HG02588 (cell line): ENCODE results near the gene TMEM100.

Experiments
- ATAC-seq: cut with Tn5 transposase; IDR thresholded peaks from one replicate; pipeline ENCODE4 v1.9.1; 2021; ENCODE audit warnings: mild to moderate bottlenecking, moderate library complexity; ENCODE audit not compliant: unreplicated experiment

The TMEM100 gene

GRCh38 chr17:55722742-55723487 lies at the start of gene TMEM100:
Gene TMEM100, minus strand, starts transcription at chr17:55722864. Its CDS starts 1,794 bp downstream, at chr17:55721070.
- ATAC-seq = no peak

- no peak for ATAC-seq
These were observed 49.4 kb upstream of the TMEM100 start for GRCh38 chr17:55772086-55772485.

DNA sequence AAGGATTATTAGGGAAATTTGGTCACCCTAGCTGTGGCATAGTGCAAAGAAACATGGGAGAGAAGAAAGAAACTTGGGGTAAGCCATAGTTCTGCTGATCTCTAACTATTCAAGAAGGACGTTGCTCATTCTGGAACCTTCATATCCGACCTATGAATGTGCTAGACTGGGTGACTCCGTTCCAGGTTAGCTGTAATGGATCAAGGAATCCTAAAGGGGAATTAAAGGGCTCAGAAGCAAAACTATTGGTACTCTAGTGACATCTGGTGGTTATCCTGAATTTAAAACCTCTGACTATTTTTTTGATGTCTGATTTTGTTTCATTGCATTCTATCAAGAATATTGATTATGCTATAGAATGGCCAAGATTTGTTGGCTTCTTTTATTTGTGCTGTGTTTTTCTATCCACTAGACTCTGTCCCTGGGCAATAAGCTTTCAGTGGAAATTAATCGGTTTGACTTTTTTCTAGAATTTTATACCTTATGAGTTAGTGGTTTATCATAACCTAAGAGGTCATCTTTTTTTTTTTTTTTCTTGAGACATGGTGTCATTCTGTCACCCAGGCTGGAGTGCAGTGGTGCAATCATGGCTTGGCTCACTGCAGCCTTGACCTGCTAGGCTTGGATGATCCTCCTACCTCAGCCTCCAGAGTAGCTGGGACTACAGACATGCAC lies 47.7 kb upstream of the TMEM100 start:
- ATAC-seq = no peak

DNA sequence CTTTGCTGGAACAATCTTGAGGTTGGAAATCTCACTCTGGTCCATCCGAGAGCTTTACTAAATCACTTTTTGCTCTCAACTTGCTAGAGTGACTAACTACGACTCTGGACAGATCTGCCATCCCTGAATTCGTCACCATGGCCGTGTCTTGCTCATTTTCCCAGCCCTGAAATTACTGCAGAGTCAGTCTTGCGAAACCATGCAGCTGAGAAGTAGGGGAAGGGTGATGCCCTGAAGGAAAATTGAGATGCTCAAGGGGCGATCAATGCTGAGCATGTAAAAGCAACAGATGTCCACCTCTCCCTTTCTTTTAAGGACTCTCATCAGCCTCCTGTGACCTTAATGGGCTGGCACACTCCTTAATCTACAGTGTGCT lies 46.9 kb upstream of the TMEM100 start:
- ATAC-seq = no peak

DNA sequence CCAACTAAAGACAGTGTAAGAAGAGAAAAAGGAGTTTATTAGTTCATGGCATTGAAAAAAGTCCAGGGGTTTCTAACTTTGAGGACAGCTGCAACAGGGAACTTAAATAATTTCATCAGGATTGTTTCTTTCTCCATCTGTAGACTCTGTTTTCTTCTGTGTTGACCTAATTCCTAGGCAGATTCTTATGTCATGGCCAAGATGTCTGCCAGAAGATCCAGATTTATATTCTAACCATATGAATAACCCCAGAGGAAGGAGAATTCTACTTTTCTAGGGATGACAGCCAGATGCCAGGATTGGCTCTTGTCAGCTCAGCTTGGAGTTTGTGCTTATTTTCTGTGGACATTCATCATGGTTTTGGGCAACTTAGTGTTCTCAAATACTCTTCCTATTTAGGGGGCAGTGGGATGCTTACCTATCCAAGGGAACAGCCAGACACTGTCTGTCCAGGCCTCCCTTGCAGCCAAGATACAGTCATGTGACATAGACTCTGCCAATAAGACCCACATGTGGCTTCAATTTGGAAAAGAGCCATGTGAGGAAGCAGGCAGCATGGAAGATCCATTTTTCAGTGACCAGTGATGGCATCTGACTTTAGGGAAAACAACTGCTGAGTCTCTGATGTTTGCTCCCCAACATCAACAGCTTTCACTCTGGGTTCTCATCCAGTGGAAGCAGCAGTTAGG lies 46.4 kb upstream of the TMEM100 start:
- ATAC-seq = no peak

- no peak for ATAC-seq
These were observed 42.8 kb upstream of the TMEM100 start for GRCh38 chr17:55765472-55765871.

- ATAC-seq = no peak
These were observed 41.9 kb upstream of the TMEM100 start for GRCh38 chr17:55764610-55765009.

DNA sequence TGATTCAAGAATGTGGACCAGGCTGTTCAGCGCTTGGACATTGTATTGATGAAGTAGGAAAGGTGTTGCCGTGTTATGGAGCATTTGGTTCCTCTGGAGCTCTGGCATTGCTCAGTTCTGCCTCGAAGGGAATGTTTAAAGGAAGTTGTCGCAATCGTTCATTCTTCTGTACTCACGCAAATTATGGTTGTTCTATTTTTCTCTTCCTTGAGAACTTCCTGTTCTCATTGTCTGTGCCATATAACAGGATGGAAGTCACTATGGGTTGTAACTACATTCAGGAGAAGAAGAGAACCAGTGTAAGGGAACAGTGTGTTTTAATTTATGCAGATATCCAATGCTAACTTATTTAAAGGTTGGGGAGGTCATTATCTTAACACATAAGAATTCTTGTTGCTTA lies 41.2 kb upstream of the TMEM100 start:
- no peak for ATAC-seq

DNA sequence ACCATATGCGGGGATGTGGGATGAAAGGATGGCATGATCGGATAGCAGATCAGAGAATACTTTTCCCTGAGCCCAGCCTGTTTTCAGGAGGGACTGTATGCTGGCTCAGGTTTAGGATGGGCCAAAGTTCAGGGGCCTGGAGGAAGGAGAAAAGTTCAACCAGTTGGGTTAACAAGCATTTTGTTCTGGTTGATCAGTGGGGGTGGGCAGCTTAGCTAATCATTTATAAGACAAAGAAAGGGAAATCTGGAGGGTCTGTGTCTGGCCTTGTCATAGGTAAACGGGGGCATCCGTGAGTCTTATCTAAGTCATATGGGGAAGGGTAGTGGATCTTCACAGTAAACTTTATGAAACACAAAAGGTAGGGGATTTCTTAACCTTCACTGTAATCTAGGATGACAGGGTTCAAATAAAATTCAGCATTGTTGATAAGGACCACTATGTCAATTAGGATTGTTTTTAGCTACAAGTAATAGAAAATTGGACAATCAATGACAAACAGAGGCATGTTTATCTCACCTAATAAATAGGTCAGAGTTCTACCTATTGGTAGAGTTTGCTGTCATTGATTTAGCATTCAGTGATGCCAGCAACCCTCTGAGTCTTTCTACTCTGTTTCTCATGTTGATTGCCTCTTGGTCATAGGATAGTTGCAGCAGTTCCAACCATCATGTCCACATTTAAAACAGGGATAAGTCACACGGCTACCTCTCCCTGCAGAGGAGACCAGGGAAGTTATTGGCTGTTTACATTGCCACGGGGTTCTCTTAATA lies 39.6 kb upstream of the TMEM100 start:
- no peak for ATAC-seq

DNA sequence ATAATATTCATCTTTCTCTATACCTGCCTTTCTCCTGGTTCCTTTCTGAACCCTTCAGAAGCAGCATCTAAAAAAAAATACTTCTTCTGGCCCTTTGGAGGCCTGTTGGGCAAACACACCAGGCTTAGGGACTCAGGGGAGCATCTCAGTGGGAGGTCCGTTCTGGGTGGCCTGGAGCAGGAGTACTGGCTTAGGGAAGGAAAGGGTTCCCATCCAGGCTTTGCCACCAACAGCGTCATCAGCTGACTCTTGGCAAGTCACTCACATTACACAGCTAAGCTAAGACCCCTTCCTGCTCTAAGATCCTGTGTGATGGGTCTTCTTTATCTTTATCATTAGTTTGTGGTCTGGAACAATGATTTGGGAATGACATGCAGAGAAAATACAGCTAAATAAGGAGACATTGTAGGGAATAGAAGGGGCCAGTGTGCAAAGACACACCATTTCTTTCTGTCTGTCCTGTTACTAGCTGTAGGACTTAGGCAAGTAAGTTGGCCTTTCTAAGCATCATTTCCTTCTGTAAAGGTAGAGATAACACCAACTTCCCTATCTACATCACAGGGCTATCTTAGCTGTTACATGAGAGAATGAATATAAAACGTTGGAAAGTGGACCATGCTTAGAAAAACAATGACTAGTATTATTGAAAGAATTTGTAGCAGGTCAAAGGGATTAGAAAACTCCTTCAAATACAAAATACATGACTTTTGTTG lies 38.1 kb upstream of the TMEM100 start:
- no peak for ATAC-seq

DNA sequence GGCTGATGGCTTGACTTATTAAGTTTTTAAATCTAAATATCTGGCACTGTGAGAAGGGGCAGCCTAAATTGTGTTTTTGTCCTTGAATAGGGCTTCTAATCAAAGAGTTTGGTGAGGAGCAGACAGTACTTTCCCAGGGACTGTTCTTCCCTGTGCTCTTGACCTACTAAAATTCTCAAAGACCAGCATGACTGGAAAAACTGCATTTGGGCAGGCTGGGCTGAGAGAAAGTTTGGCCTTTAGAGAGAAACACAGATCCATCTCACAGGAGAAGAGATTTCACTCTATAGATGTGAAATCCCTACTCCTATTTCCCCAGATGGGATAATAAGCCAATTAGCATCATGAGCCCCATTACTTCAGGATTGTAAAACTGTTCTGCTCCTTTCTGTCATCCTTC lies 35.5 kb upstream of the TMEM100 start:
- ATAC-seq = no peak

DNA sequence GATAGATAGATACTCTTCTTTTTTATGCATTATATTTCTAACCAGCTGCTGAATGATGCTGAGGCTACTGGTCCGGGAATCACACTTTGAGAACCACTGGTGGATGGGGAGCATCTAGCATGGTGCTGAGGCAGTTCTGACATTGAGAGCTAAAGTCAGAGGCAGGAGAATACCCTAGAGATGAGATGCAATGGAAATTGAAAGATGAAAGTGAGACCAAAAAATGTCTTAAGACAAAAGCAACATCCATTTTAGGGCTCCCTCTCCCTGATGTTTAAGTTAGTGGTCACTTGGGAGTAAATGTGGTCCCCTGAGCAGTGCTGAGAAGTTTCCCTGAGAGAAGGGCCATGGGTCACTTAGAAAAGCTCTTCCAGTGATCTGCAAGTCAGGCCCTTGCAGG lies 35.0 kb upstream of the TMEM100 start:
- ATAC-seq = peak; percentile 56

DNA sequence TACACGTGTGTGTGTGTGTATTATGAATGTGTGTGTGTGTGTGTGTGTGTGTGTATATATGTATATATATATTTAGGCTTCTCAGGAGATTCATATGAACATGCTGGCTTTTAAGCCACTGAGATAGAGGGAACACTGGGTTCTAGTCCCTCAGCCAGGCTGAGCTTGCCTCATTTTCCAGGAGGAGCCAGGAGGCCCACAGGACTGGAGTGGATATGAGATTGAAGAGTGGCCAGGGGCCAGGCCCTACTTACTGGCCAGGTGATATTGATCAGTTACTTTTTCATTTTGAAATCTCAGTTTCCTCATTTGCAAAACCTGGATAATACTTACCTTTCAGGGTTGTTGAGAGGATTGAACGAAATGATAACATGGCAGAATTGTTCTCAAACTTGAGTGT lies 34.0 kb upstream of the TMEM100 start:
- no peak for ATAC-seq

- no peak for ATAC-seq
These were observed 29.1 kb upstream of the TMEM100 start for GRCh38 chr17:55751720-55752250.

GRCh38 chr17:55750750-55751657 lies 28.3 kb upstream of the TMEM100 start, which contains the start of gene PCTP:
Gene PCTP, plus strand, starts transcription at chr17:55751051. Its CDS starts 53 bp downstream, at chr17:55751104.
- ATAC-seq = peak; percentile 99

DNA sequence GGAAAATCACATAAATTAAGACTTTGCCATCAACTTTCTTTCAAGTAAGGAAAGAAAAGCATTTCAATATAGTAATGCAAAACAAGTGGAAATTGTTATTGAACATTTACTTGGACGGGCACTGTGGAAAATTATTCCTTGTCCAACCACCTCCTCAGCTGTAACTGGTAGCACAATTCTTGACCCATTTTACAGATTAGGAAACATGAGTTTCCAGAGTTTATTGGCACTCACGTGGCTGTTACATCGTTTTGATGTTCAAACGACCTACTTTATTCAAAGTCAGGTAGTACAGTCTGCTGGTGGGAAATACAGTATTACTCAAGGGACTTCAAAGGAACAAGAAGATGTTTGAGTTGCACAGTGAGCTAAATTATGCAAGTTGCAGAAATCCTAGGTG lies 27.3 kb upstream of the TMEM100 start:
- no peak for ATAC-seq

DNA sequence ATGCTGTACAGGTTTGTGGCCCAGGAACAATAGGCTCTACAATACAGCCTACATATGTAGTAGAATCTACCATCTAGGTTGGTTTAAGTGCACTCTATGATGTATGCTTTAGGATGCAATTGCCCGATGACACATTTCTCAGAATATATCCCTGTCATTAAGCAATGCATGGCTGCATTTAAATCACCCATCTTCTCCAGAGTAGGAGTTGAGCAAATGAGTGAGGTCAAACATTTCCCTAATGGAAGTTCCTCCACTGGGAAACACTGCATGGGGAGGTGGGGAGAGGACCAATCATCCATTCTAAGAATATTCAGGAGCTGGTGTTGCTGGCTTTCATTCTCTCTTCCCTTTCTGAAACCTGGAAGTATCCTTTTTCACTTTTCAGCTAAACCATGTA lies 26.2 kb upstream of the TMEM100 start:
- no peak for ATAC-seq

DNA sequence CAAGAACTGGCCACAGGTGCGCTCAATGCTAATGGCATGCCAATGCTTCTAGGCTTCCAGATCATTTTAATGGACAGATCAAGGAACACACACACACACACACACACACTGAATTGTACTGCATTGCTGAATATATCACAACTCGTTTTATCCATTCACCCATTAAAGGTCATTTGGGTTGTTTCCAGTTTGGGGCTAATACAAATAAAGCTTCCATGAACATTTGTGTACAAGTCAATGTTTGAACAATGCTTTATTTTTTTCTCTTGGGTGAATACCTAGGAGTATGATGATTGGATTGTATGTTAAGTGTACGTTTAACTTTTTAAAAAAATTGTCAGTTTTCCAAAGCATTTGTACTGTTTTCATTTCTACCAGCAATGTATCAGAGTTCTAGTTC lies 24.5 kb upstream of the TMEM100 start:
- ATAC-seq = no peak

- ATAC-seq = no peak
These were observed 23.8 kb upstream of the TMEM100 start for GRCh38 chr17:55746466-55746865.
